ENCODE data around the gene PTGFRN.

The PTGFRN gene

DNA sequence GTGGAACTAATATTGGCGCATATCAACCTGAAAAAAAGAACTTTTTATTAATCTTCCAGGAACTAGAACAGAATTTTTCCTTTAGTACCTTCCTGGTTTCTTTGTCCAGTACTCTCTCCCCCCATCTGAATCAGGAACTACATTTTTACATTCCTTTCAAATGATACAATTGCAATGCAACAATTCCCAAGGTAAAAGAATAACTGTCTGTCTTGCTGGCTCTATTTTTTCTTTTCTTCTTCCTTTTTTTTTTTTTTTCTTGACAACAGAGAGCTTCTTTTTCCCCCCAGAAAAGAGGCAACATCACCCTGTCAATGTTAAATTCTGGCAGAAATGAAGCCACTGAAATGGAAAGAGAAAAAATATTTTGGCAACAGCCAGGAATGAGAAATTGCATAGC, 87.3 kb downstream of the PTGFRN start:
- DNase-seq (ENCODE audit: low read depth in 1 of 2, low spot score in 1 of 2), result no peak

DNA sequence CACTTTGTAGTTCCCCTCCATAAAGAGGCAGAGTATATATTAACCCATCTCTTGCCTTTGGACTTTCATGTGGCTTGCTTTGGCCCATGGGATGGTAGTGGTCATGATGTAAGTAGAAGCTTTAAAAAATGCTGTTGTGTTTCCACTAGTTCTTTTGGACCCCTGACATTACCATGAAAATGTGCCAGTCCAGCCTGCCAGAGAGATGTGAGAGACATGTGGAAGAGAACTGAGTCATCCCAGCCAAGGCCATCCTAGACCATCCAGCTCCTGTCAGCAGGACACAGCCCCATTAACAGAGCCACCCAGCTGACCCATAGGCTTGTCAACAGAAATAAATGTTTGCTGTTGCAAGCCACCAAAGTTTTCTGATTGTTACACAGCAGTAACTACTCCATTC, 87.9 kb downstream of the PTGFRN start:
- no peak for DNase-seq (ENCODE audit: low read depth in 1 of 2, low spot score in 1 of 2)

DNA sequence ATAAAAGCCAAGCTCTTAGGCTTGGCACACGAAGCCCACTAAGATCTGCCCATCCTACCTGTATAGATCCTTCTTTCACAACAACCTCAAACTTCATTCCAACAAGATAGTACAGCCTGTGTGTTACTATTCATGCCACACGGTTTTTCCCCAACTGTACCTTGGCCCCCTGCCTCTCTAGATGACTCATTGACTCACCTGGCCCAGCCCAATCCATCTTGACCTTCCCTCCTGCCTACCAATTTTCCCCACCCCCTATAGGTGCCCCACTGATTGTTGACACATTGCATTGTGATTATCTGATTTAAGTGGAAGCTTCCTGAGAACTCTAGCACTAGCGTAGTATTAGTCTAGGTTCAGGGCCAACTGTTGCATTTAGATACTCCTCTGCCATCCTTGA, 89.9 kb downstream of the PTGFRN start:
- no peak for DNase-seq (ENCODE audit: low read depth in 1 of 2, low spot score in 1 of 2)

DNA sequence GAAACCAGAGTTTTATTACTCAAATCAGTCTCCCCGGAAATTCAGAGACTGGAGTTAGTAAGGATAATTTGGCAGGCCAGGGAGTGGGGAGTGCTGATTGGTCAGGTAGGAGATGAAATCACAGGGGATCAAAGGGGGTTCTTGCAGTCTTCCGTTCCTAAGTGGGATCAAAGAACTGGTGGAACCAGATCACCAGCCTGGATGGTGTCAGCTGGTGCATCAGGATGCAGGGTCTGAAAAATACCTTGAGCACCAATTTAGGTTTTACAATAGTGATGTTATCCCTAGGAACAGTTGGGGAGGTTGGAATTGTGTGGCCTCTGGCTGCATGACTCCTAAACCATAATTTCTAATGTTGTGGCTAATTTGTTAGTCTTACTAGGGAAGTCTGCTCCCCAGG, 90.4 kb downstream of the PTGFRN start:
- DNase-seq (ENCODE audit: low read depth in 1 of 2, low spot score in 1 of 2), result no peak

DNA sequence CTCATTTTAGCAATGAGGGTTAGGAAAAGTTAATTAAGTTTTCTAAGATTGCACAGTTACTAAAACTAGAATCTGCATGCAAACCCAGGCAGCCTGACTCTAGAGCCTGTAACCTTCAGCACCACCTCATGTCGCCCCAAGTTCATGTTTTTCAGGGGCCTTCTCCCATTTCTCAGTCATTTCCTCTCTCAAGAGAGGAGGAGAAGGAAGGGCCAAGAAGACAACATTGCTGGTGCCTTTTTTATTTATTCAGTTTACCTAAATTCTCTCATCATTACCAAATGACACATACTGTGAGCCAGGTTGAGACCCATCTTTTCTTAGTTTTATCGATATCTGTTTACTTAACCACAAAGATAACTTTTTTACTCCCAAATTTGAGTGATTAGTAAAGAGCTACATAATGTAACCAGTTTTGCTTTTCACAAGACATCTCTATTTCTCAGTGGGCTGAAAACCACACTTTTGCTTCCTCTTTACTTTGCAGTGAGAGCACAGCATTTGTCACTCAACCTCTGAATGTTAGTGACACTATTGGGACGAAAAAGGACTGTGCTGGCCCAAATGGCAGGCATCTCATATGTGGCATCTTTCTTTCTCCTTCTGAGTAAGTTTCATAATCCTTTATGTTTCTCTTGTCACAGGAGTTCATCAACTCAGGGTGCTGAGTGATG, 91.7 kb downstream of the PTGFRN start, which contains the start of gene CD101:
Gene CD101 (plus strand): TSS at position 507 of the 674 bp plus-strand sequence. CDS start 58 bp downstream, at position 565.
- no peak for DNase-seq (ENCODE audit: low read depth in 1 of 2, low spot score in 1 of 2)

DNA sequence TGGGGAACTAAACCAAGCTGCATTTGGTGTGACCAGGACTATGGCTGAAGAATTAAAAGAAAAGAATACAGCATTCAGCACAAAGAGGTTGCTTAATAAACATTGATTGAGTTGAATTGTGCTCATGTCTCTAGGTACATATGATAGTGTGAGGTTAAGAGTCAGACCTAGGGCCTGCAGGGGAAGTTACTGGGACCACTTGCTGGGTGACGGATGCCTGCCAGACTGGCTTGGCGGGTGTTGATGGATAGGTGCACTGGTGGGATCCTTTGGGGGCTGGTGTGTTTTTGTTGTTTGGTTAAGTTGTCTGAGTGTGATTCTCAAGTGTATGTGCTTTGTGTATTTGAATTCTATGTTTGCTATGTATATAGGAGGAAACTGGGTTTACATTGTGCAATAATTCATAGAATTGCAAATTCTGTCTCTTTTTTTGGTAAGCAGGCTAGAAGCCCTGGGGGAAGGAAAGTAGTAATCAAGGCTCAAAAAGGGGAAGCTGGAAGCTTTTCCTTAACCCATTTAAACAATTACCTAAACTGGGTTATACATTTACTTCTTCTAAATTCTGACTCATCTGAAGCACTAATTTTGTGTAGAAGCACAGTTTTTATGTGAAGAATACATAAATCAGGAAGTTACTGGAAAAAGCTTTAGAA, 93.6 kb downstream of the PTGFRN start:
- DNase-seq (ENCODE audit: low read depth in 1 of 2, low spot score in 1 of 2), result no peak

DNA sequence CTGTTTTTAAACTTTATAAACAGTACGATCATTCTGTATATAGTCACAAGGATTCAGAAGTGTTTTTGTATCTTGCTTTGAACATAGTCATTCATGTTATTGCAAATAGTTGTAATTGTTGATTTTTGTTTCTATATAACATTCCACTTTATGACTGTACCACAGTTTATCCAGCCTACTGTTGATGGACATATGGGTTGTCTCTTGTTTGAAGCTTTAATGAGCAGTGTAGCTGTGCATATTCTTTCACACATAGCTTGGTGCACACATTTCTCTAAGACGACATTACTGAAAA, 98.0 kb downstream of the PTGFRN start:
- DNase-seq (ENCODE audit: low read depth in 1 of 2, low spot score in 1 of 2), result no peak

DNA sequence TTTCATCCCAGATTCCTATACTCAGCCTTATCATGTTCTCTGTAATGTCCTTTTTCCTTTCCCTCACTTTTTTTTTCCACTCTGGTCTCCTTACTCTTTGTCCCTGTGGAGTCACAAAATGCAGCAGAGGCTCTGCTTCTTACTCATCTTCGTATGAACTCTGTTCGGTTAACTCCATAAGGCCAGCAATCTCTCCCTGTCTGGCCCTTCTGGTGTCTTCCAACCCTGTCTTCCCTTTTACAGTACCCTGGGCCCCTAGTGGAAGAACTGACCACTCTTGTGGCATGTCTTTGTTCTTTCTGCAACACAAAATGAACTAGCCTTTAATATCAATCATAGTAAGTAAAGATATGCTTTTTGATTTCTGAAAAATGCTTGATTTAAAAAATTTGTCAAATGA, 98.9 kb downstream of the PTGFRN start:
- DNase-seq (ENCODE audit: low read depth in 1 of 2, low spot score in 1 of 2), result no peak

DNA sequence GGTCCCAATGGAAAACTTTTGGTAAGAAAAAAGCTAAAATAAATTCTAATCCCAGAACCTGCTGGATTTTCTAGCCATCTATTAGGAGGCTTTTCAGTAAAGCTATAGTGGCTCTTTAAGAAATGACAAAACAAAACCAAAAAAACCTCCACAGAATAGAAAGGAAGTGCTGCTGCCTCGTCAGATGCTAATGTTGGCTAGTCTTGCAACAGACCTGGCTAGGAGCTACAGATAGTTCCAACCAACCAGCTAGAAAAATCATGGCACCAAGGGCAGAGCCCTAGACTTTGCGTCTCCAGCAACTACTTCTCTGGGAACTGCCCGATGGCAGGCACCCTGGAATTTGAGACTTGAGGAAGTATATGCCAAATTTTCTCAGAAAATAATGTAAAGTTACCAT, 99.4 kb downstream of the PTGFRN start:
- DNase-seq (ENCODE audit: low read depth in 1 of 2, low spot score in 1 of 2), result no peak

DNA sequence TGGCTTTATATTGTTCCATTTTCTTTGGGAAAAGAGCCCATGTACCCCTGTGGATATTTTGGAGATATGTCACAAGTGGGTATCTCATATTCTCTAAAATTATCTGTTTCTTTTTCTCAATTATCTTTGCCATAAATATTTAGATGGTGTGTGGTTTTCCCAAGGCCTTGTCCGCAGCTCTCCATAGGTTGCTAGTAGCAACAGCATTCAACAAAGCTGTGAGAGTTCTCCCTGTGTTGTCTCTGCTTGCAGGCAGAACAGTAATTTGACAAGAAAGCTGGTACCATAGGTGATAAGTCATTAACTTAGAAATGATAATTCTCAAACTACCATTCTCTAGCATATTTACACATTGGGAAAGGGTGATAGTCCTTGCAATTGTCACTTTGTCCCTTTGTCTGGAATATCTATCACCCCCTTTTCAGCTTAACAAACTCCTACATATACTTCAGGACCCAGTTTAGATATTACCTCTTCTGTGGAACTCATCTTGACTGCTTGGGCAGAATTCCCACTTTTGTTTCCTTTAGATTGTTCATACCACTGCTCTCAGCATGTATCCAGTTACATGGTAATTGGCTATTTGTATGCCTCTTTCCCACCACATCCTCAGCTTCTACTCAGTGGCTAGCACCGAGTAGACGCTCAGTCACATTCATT, 100.7 kb downstream of the PTGFRN start:
- no peak for DNase-seq (ENCODE audit: low read depth in 1 of 2, low spot score in 1 of 2)

DNA sequence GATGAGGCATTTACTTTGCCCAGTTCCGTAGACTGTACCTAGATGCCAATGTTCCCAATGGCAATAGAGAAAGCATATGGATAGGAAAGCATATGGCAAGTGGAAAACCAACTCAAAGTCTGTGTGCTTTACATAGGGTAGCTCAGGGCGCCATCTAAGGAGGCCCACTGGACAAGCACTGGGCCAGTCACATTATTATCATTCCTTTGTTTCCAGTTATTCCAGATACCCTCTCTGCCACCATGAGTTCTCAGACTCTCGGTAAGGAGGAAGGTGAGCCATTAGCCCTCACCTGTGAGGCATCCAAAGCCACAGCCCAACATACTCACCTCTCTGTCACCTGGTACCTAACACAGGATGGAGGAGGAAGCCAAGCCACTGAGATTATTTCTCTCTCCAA, 101.6 kb downstream of the PTGFRN start:
- no peak for DNase-seq (ENCODE audit: low read depth in 1 of 2, low spot score in 1 of 2)

DNA sequence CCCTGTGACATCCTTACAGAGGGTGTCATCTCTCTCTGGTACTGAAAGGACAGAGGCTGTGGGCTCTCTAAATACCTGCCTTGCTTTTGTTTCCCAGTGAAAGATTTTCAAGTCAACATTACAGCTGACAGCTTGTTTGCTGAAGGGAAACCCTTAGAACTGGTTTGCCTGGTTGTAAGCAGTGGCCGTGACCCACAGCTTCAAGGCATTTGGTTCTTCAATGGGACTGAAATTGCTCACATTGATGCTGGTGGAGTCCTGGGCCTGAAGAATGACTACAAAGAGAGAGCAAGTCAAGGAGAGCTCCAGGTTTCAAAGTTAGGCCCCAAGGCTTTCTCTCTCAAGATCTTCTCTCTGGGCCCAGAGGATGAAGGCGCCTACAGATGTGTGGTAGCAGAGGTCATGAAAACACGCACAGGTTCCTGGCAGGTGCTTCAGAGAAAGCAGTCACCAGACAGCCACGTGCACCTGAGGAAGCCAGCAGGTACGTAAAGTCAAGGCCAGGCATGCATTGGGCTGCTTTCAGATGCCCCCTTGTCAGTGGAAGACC, 103.7 kb downstream of the PTGFRN start:
- no peak for DNase-seq (ENCODE audit: low read depth in 1 of 2, low spot score in 1 of 2)

DNA sequence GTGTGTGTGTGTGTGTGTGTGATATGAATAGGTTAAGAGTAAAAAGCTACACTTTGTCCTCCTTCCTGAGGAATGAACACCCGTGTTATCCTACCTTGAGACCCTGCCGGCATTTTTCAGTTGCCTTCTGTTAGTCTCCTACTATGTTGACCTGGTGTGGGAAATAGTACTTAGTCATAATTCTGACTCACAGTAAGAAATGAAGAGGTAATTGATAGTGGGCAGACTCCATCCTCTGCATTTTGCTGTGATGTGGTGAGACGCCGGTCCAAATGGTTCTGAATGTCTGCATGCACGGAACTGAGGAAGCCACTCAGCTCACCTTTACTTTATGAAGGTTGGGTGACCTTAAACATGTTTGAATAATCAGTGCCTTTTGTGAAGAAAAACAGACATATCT, 104.5 kb downstream of the PTGFRN start:
- no peak for DNase-seq (ENCODE audit: low read depth in 1 of 2, low spot score in 1 of 2)

DNA sequence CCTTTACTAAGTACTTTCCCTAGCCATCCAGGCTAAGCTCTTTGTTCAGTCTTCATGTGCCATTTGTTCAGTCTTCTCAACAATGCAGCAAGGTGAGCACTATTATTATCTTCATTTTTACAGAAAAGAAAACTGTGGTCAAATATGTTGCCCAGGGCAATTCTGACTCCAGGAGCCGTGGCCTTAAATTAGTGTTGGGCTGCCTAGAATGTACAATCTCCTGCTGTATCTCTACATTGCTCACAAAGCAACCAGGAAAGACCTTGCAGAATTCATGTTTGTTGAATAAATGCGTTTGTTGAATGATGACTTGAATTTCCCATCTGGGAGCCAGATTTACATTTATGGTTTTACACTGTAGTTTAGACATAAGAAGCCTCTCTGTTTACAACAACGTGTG, 106.0 kb downstream of the PTGFRN start:
- DNase-seq (ENCODE audit: low read depth in 1 of 2, low spot score in 1 of 2), result no peak

DNA sequence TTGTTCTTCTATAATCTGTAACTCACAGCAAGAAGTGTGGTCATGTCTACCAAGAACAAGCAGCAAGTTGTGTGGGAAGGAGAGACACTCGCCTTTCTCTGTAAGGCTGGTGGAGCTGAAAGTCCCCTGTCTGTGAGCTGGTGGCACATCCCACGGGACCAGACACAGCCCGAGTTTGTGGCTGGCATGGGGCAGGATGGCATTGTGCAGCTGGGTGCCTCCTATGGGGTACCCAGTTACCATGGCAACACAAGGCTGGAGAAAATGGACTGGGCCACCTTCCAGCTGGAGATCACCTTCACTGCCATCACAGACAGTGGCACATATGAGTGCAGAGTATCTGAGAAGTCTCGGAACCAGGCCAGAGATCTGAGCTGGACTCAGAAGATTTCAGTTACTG, 107.3 kb downstream of the PTGFRN start:
- DNase-seq (ENCODE audit: low read depth in 1 of 2, low spot score in 1 of 2), result no peak

DNA sequence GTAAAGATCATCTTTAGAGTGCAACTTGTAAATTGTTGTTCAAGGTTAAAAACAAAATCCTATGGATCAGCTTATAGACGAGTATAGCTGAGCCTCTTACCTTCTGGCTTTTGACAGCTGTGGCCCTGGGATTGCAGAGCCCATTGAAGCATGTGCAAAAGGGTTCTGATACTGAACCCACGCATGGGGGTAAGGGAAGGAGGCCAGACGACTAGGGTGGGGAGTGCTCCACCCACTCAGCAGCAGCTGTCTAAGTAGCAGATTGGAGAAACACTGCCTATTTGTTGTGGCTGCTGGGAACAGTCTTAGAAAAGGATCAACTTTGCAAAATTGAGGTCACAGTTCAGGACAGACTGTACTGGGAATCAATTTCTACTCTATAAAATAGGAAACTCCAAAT, 107.9 kb downstream of the PTGFRN start:
- DNase-seq (ENCODE audit: low read depth in 1 of 2, low spot score in 1 of 2), result no peak

DNA sequence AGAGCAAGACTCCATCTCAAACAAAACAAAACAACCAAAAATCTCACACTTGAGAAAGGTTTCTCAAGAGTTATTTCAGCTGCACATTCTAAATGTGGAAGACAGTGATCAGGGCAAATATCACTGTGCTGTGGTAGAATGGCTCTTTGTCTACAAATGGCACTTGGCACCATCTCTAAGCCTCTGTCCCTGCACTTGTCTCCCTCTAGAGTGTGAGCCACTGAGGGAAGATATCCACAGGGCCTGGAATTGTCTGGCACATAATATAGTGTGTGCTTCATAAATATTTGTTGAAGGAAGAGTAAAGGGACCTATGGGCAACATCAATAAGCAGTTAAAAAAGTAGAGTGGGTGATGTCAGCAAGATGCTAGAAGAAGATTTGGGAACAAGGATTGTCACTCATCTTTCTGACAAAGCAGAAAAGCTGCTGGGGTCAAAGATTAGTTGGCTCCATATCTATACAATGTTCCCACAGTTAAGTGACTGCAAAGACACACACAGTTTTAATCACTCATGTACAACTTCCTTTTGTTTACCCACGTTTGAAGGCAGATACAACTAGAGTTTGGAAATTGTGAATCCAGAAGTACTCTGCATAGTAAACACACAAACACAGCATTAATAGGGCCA, 110.9 kb downstream of the PTGFRN start:
- DNase-seq (ENCODE audit: low read depth in 1 of 2, low spot score in 1 of 2), result no peak

DNA sequence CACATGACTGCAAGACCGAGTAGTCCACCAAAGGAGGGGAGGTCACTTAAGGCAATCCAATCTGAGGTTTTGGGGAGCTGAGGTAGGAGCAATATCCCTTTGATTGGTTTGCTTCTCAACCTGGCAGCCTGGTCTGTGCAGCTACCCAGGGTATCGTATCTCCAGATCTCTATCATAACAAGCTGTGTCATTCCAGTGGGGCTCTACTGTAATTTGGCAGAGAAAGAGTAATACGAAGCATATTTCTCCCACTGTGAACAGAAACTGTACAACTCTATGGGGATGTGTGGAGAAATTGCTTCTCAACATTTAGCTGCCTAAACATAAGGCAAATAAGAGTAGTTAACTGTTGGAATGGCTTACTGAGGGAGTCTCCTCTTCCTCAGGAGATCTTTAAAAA, 112.4 kb downstream of the PTGFRN start:
- DNase-seq (ENCODE audit: low read depth in 1 of 2, low spot score in 1 of 2), result no peak

DNA sequence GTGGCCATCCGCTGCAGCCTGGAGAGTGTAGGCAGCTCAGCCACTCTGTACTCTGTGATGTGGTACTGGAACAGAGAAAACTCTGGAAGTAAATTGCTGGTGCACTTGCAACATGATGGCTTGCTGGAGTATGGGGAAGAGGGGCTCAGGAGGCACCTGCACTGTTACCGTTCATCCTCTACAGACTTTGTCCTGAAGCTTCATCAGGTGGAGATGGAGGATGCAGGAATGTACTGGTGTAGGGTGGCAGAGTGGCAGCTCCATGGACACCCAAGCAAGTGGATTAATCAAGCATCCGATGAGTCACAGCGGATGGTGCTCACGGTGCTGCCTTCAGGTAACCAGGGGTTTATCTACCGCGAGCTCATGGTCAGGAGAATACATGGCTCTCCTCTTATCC, 115.9 kb downstream of the PTGFRN start:
- DNase-seq (ENCODE audit: low read depth in 1 of 2, low spot score in 1 of 2), result no peak

DNA sequence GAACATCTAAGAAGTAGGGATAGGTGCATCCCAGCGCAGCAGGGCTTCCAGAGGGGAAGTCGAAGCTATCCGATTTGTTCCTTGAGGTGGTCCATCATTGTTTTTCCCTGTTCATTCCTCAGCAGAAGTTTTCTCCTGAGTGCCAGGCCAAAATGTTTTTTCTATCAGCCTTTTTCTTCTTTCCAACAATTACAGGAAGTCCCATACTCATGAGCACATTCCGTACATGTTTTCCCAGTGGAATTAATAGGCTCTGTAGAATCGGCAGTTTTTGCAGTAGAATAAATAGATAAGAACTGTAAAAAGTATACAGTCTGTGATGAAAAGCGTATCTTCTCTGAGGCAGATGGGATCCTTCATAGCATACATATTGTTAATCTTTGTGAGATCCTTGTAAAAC, 116.6 kb downstream of the PTGFRN start:
- no peak for DNase-seq (ENCODE audit: low read depth in 1 of 2, low spot score in 1 of 2)

DNA sequence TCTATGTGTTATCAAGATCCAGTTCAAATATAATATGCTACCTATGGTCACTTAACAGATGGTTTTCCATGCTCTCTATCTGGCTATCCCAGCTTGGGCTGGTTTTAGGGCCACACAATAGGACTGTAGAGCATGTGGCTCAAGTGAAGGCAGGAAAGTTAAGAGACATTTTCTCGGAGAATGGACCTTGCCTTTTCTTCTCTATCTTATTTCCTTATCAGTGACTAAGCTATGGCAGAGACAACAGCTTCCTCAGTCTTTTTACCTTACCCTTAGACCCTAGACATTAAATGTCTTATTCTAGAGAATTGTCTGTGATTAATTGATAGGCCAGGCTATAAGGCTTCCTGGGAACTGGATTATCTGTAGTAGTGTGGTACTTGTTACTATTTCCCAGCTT, 120.0 kb downstream of the PTGFRN start:
- DNase-seq (ENCODE audit: low read depth in 1 of 2, low spot score in 1 of 2), result no peak

DNA sequence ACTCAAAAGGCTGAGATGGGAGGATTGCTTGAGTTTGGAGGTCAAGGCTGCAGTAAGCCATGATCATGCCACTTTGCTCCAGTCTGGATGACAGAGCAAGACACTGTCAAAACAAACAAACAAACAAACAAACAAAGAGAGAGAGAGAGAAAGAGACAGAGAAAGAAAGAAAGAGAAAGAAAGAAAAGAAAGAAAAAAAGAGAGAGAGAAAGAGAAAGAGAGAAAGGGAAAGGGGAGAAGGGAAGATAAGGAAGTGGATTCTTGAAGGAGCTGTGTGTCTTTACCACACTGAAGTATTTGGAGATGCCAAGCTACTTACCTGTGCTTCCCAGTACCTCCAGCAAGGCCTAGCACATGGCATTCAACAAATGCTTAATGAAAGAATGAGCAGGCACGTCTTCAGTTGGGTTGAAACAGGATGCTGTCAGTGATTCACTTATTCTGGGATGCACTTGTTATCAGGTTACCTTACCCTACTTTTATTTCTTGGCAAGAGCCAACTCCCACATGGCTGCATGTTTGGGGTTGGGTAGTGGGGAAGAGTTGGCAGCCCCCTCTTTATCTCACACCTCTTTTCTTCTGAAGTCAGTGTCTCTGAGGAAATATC, 120.7 kb downstream of the PTGFRN start:
- no peak for DNase-seq (ENCODE audit: low read depth in 1 of 2, low spot score in 1 of 2)

Measured in stimulated activated CD4-positive, alpha-beta T cell treated with anti-CD3 and anti-CD28 coated beads, Interleukin-15, amount 100 ng/mL, for 1 hour (primary cell).